GM21360 (cell line): ENCODE results near the gene HTR3A.

Experiments used
- ATAC-seq: cut with Tn5 transposase; IDR thresholded peaks from one replicate; pipeline ENCODE4 v1.9.1; 2021; ENCODE audit warnings: mild to moderate bottlenecking, moderate library complexity; ENCODE audit not compliant: unreplicated experiment

The HTR3A gene

GRCh38 chr11:113977701-113978100, 2.8 kb downstream of the HTR3A start:
- no peak for ATAC-seq

GRCh38 chr11:113979431-113979830, 4.5 kb downstream of the HTR3A start:
- ATAC-seq: no peak

- ATAC-seq: no peak
These were observed 5.9 kb downstream of the HTR3A start for GRCh38 chr11:113980785-113981184.

- no peak for ATAC-seq
These were observed 7.4 kb downstream of the HTR3A start for GRCh38 chr11:113982306-113982705.

GRCh38 chr11:113984781-113985180, 9.9 kb downstream of the HTR3A start:
- ATAC-seq: no peak

- no peak for ATAC-seq
These were observed 11.0 kb downstream of the HTR3A start for GRCh38 chr11:113985906-113986305.

- ATAC-seq: no peak
These were observed 11.6 kb downstream of the HTR3A start for GRCh38 chr11:113986351-113987140.

- no peak for ATAC-seq
These were observed 14.5 kb downstream of the HTR3A start for GRCh38 chr11:113989381-113989780.

GRCh38 chr11:113989916-113990315, 15.0 kb downstream of the HTR3A start:
- no peak for ATAC-seq

- no peak for ATAC-seq
These were observed 16.3 kb downstream of the HTR3A start for GRCh38 chr11:113991170-113991569.

GRCh38 chr11:113991718-113992458, 17.0 kb downstream of the HTR3A start:
- no peak for ATAC-seq

- no peak for ATAC-seq
These were observed 17.7 kb downstream of the HTR3A start for GRCh38 chr11:113992459-113993110.

- no peak for ATAC-seq
These were observed 19.4 kb downstream of the HTR3A start for GRCh38 chr11:113994077-113994954.

GRCh38 chr11:113997473-113997872, 22.6 kb downstream of the HTR3A start:
- no peak for ATAC-seq

- no peak for ATAC-seq
These were observed 23.7 kb downstream of the HTR3A start for GRCh38 chr11:113998574-113998973.

GRCh38 chr11:114000526-114000925, 25.6 kb downstream of the HTR3A start:
- no peak for ATAC-seq

- ATAC-seq: no peak
These were observed 26.5 kb downstream of the HTR3A start for GRCh38 chr11:114001416-114001815.

- ATAC-seq: no peak
These were observed 33.4 kb downstream of the HTR3A start for GRCh38 chr11:114008331-114008730.

- ATAC-seq: no peak
These were observed 36.0 kb downstream of the HTR3A start for GRCh38 chr11:114010931-114011330.

GRCh38 chr11:114011443-114011842, 36.5 kb downstream of the HTR3A start:
- ATAC-seq: no peak

GRCh38 chr11:114015117-114015516, 40.2 kb downstream of the HTR3A start:
- no peak for ATAC-seq
